Neural cell (in vitro differentiated cells): Measurements from ENCODE around the gene RNF113B. TPM values are rescaled to one million over a fixed set of nuclear protein-coding genes. Genes with fewer than 3 reads are reported as not detected.

ENCODE experiments used
- H2AFZ ChIP-seq: fragments of 200-600, 300-800 bp; sonication (generic), shearing (Covaris generic); 2 replicates; pipeline ENCODE4 v1.6.0; 2014; ENCODE audit warnings: low read depth, mild to moderate bottlenecking, antibody characterized with exemption, low read length, moderate library complexity
- H3F3A ChIP-seq: fragments of 200-600 bp; shearing (Covaris generic); 2 replicates; pipeline ENCODE4 v1.6.1; 2016; ENCODE audit warnings: mild to moderate bottlenecking, moderate library complexity, mixed read lengths, antibody characterized with exemption, low read length; ENCODE audit not compliant: insufficient read depth, poor library complexity, severe bottlenecking
- H3K27ac ChIP-seq: fragments of 200-600, 300-800 bp; sonication (generic), shearing (Covaris generic); 2 replicates; pipeline ENCODE4 v1.5.1; 2014; ENCODE audit warnings: mild to moderate bottlenecking, low read length, moderate library complexity
- H3K27me3 ChIP-seq: fragments of 300-800, 200-600 bp; sonication (generic), shearing (Covaris generic); 2 replicates; pipeline ENCODE4 v1.6.0; 2014; ENCODE audit warnings: mild to moderate bottlenecking, low read depth, low read length, moderate library complexity; ENCODE audit not compliant: insufficient read depth
- H3K36me3 ChIP-seq: fragments of 300-800, 200-600 bp; sonication (generic), shearing (Covaris generic); 2 replicates; pipeline ENCODE4 v1.5.1; 2014; ENCODE audit warnings: mild to moderate bottlenecking, antibody characterized with exemption, low read length, moderate library complexity; ENCODE audit not compliant: insufficient read depth
- H3K4me2 ChIP-seq: fragments of 300-800, 200-600 bp; sonication (generic), shearing (Covaris generic); 2 replicates; pipeline ENCODE4 v1.6.0; 2014; ENCODE audit warnings: mild to moderate bottlenecking, low read length
- H3K4me3 ChIP-seq: fragments of 300-800, 200-600 bp; sonication (generic), shearing (Covaris generic); 2 replicates; pipeline ENCODE4 v1.5.1; 2014; ENCODE audit warnings: mild to moderate bottlenecking, low read length, moderate library complexity
- H3K79me2 ChIP-seq: fragments of 200-600 bp; shearing (Covaris generic); replicated peaks from 2 replicates; pipeline ENCODE4 v1.6.0; 2014; ENCODE audit warnings: mild to moderate bottlenecking, low read length, moderate library complexity; ENCODE audit not compliant: insufficient read depth
- H3K9ac ChIP-seq: fragments of 300-800, 200-600 bp; sonication (generic), shearing (Covaris generic); 2 replicates; pipeline ENCODE4 v1.6.1; 2016; ENCODE audit warnings: mild to moderate bottlenecking, low read length, mixed read lengths
- H3K9me2 ChIP-seq: fragments of 200-600 bp; shearing (Covaris generic); 2 replicates; pipeline ENCODE4 v1.6.1; 2016; ENCODE audit warnings: mild to moderate bottlenecking, low read length, mixed read lengths; ENCODE audit not compliant: insufficient read depth
- H3K9me3 ChIP-seq: fragments of 200-600, 300-800 bp; sonication (generic), shearing (Covaris generic); 2 replicates; pipeline ENCODE4 v1.6.1; 2016; ENCODE audit warnings: mild to moderate bottlenecking, mixed run types, low read length, moderate library complexity, mixed read lengths
- H4K20me1 ChIP-seq: fragments of 200-600 bp; shearing (Covaris generic); 2 replicates; pipeline ENCODE4 v1.6.1; 2016; ENCODE audit warnings: mild to moderate bottlenecking, mixed run types; ENCODE audit not compliant: insufficient read depth
- EP300 ChIP-seq: fragments of 450-650 bp; conservative IDR thresholded peaks from 2 replicates; pipeline ENCODE4 v1.6.1; 2014; ENCODE audit warnings: antibody characterized with exemption, mild to moderate bottlenecking, moderate library complexity; ENCODE audit not compliant: poor library complexity, severe bottlenecking
- EZH2 ChIP-seq: fragments of 200-600, 300-800 bp; shearing (Covaris generic), sonication (generic); IDR thresholded peaks from 2 replicates; pipeline ENCODE4 v1.6.1; 2014; ENCODE audit warnings: antibody characterized with exemption, low read length, borderline replicate concordance, mild to moderate bottlenecking; ENCODE audit not compliant: insufficient read depth, poor library complexity, severe bottlenecking
- MXI1 ChIP-seq: fragments of 450-650 bp; conservative IDR thresholded peaks from 2 replicates; pipeline ENCODE4 v1.6.1; 2014; ENCODE audit warnings: antibody characterized with exemption, mild to moderate bottlenecking; ENCODE audit not compliant: poor library complexity, severe bottlenecking
- POLR2AphosphoS5 ChIP-seq: IDR thresholded peaks from 2 replicates; pipeline ENCODE4 v1.6.1; 2012
- RAD21 ChIP-seq: fragments of 450-650 bp; conservative IDR thresholded peaks from 2 replicates; pipeline ENCODE4 v1.6.1; 2014; ENCODE audit warnings: antibody characterized with exemption, mild to moderate bottlenecking, moderate library complexity
- SMC3 ChIP-seq: fragments of 450-650 bp; conservative IDR thresholded peaks from 2 replicates; pipeline ENCODE4 v1.6.1; 2014; ENCODE audit warnings: antibody characterized with exemption, mild to moderate bottlenecking, moderate library complexity; ENCODE audit not compliant: poor library complexity
- TAF1 ChIP-seq: IDR thresholded peaks from 2 replicates; pipeline ENCODE4 v1.6.1; 2012; ENCODE audit warnings: low read depth
- polyA plus RNA-seq: library from polyadenylated mRNA; depleted of rRNA; stranded (reverse); fragments of >200 nt; gene quantifications from 2 replicates; pipeline ENCODE4 v1.2.3, GENCODE V29; 2014
- TF ChIP-seq, protein P1 (sequence below): fragments of 450-650 bp; IDR thresholded peaks from 2 replicates; pipeline ENCODE4 v1.5.1; 2014; ENCODE audit warnings: antibody characterized with exemption, mild to moderate bottlenecking, moderate library complexity; ENCODE audit not compliant: poor library complexity, severe bottlenecking
- TF ChIP-seq, protein P2 (sequence below): IDR thresholded peaks from 2 replicates; pipeline ENCODE4 v1.6.1; 2012; ENCODE audit warnings: borderline replicate concordance

RNF113B gene
- polyA plus RNA-seq, 1 donor from 2014 or later, result not detected

DNA sequence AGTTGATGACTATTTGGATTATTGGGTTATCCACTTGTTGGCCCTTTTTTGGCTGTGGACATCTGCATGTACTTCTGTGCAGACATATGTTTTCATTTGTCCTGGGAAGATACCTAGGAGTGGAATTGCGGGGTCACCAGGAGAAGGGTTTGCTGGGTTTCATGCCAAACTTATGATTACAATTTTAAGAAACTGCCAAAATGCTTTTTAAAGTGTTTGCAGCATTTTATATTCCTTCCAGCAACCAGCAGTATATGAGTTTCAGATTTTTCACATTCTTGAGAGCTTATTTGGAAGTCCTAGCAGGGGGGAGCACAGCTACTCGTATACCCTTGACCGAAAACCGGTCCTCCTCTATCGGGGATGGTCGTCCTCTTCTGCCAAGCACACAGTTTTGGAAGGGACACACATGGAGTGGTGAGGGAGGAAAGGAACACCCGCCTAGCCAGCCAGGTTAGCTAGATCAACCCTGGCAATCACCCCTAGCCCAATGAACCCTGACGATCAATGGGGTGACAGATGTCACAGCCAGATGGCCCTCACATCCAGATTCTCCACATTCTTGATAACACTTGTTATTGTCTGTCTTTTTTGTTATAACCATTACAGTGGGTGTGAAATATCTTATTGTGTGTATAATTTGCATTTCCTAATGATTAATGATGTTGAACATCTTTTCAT lies 26.7 kb upstream of the RNF113B start:
- Histone ChIP-seq H3K36me3 (no peaks in the 10 kb centered on the region), H3K79me2 (peaks cover 58% of the 10 kb centered on the region), H3K4me2 (no peak overlapping the region), H3K9me2 (no peaks in the 10 kb centered on the region), H3K4me3 (no peak overlapping the region), H4K20me1 (no peaks in the 10 kb centered on the region), H3K27me3 (no peaks in the 10 kb centered on the region), H2AFZ (no peak overlapping the region), H3F3A (no peaks in the 10 kb centered on the region), H3K27ac (no peak overlapping the region), H3K9me3 (peaks cover 3% of the 10 kb centered on the region), H3K9ac (no peak overlapping the region)
- TF ChIP-seq TAF1 (no peak), POLR2AphosphoS5 (no peak), EZH2 (no peak), EP300 (no peak), SMC3 (no peak), MXI1 (no peak), RAD21 (no peak)
- TF ChIP-seq, protein P1, sequence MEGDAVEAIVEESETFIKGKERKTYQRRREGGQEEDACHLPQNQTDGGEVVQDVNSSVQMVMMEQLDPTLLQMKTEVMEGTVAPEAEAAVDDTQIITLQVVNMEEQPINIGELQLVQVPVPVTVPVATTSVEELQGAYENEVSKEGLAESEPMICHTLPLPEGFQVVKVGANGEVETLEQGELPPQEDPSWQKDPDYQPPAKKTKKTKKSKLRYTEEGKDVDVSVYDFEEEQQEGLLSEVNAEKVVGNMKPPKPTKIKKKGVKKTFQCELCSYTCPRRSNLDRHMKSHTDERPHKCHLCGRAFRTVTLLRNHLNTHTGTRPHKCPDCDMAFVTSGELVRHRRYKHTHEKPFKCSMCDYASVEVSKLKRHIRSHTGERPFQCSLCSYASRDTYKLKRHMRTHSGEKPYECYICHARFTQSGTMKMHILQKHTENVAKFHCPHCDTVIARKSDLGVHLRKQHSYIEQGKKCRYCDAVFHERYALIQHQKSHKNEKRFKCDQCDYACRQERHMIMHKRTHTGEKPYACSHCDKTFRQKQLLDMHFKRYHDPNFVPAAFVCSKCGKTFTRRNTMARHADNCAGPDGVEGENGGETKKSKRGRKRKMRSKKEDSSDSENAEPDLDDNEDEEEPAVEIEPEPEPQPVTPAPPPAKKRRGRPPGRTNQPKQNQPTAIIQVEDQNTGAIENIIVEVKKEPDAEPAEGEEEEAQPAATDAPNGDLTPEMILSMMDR, result no peak
- TF ChIP-seq, protein P2, sequence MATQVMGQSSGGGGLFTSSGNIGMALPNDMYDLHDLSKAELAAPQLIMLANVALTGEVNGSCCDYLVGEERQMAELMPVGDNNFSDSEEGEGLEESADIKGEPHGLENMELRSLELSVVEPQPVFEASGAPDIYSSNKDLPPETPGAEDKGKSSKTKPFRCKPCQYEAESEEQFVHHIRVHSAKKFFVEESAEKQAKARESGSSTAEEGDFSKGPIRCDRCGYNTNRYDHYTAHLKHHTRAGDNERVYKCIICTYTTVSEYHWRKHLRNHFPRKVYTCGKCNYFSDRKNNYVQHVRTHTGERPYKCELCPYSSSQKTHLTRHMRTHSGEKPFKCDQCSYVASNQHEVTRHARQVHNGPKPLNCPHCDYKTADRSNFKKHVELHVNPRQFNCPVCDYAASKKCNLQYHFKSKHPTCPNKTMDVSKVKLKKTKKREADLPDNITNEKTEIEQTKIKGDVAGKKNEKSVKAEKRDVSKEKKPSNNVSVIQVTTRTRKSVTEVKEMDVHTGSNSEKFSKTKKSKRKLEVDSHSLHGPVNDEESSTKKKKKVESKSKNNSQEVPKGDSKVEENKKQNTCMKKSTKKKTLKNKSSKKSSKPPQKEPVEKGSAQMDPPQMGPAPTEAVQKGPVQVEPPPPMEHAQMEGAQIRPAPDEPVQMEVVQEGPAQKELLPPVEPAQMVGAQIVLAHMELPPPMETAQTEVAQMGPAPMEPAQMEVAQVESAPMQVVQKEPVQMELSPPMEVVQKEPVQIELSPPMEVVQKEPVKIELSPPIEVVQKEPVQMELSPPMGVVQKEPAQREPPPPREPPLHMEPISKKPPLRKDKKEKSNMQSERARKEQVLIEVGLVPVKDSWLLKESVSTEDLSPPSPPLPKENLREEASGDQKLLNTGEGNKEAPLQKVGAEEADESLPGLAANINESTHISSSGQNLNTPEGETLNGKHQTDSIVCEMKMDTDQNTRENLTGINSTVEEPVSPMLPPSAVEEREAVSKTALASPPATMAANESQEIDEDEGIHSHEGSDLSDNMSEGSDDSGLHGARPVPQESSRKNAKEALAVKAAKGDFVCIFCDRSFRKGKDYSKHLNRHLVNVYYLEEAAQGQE, result no peak

DNA sequence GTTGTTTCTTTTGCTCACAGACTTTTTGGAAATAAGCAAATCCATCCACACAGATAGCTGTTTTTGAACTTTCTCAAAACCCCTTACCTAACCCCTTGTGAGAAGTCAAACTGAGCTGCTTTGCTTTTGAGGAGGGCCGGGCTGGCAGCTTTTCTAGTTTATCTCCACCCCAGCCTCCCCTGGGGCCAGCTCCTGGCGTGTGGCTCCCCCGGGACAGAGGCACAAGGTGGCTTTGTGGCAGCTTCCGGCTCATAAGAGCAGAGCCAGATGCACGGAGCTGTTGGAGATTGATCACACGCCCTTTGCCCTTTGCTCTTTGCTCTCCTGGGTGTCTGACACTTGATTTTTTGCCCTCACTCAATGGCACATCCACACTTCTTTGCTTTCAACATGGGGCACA lies 24.9 kb upstream of the RNF113B start:
- no peak overlapping the region for H2AFZ ChIP-seq
- H3K9ac ChIP-seq, result no peak overlapping the region
- H3K36me3 ChIP-seq, result no peaks in the 10 kb centered on the region
- H3K4me2 ChIP-seq, result no peak overlapping the region
- no peaks in the 10 kb centered on the region for H3K9me2 ChIP-seq
- peaks cover 55% of the 10 kb centered on the region for H3K79me2 ChIP-seq
- peaks cover 8% of the 10 kb centered on the region for H3K9me3 ChIP-seq
- TF ChIP-seq MXI1, result no peak
- H4K20me1 ChIP-seq, result no peaks in the 10 kb centered on the region
- no peak overlapping the region for H3K4me3 ChIP-seq
- H3K27me3 ChIP-seq, result no peaks in the 10 kb centered on the region
- no peak overlapping the region for H3K27ac ChIP-seq
- H3F3A ChIP-seq, result no peaks in the 10 kb centered on the region

DNA sequence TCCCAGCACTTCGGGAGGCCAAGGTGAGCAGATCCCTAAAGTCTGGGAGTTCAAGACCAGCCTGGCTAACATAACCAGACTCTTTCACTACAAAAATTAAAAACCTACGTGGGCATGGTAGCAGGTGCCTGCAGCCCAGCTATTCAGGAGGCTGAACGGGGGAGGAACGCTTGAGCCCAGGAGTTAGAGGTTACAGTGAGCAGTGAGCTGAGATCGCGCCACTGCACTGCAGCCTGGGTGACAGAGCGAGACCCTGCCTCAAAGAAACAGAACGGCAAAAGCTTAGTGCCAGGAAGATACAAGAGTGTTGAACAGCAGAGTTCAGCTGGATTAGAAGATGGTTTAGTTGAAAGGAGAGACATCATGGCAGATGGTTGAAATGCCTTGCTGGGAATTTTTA lies 24.1 kb upstream of the RNF113B start:
- no peaks in the 10 kb centered on the region for H3K27me3 ChIP-seq
- H3K4me3 ChIP-seq, result no peak overlapping the region
- H3K9me2 ChIP-seq, result no peaks in the 10 kb centered on the region
- H3K9me3 ChIP-seq, result peaks cover 8% of the 10 kb centered on the region
- no peaks in the 10 kb centered on the region for H4K20me1 ChIP-seq
- H3K4me2 ChIP-seq, result no peak overlapping the region
- H3F3A ChIP-seq, result no peaks in the 10 kb centered on the region
- no peak for TF ChIP-seq POLR2AphosphoS5
- TF ChIP-seq EP300, result no peak
- no peak for TF ChIP-seq EZH2
- TF ChIP-seq, protein P1, result no peak
- no peak for TF ChIP-seq RAD21
- TF ChIP-seq, protein P2, result no peak
- TF ChIP-seq TAF1, result no peak
- TF ChIP-seq SMC3, result no peak
- TF ChIP-seq MXI1, result no peak
- H3K79me2 ChIP-seq, result peaks cover 57% of the 10 kb centered on the region
- no peak overlapping the region for H3K27ac ChIP-seq
- no peaks in the 10 kb centered on the region for H3K36me3 ChIP-seq
- H3K9ac ChIP-seq, result no peak overlapping the region
- H2AFZ ChIP-seq, result no peak overlapping the region
